Stimulated activated CD4-positive, alpha-beta T cell treated with anti-CD3 and anti-CD28 coated beads, Interleukin-12 subunit alpha, Interleukin-12 subunit beta, amount 100 ng/mL, for 4 hours (primary cell): ENCODE measurements around the gene USP6NL.
A peak's percentile ranks its signal among the peaks of the same experiment; 100 is the strongest.

Experiments
- DNase-seq: peaks from one replicate; pipeline ENCODE4 v3.0.0-alpha.2; 2020

The USP6NL gene

DNA sequence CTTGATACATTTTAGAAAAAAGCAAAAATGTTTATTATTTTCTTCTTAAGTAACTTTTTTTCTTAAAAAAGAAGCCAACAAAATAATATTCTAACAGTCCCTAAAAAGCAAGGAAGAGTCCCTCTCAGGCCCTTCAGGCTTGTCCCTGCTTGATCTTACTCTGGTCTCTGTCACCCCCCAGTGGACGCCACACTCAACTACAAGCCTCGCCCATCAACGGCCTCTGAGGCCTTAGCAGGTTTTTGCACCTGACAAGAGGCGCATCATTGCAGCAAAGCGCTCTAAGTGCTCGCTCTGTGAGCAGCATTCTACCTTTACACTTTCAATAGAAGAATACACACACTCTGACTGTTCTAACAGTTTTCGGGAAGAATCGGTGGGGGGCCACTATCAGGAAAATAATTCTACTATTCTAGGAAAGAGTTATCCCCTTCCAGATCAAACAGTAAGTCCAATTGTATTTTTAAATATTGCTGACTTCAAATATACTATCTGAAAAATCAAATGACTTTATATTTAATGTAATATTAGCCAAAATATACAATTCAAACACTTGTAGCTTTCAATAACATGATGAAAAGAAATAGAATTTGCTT lies 139.2 kb downstream of the USP6NL start:
- peak; percentile 66 for DNase-seq

DNA sequence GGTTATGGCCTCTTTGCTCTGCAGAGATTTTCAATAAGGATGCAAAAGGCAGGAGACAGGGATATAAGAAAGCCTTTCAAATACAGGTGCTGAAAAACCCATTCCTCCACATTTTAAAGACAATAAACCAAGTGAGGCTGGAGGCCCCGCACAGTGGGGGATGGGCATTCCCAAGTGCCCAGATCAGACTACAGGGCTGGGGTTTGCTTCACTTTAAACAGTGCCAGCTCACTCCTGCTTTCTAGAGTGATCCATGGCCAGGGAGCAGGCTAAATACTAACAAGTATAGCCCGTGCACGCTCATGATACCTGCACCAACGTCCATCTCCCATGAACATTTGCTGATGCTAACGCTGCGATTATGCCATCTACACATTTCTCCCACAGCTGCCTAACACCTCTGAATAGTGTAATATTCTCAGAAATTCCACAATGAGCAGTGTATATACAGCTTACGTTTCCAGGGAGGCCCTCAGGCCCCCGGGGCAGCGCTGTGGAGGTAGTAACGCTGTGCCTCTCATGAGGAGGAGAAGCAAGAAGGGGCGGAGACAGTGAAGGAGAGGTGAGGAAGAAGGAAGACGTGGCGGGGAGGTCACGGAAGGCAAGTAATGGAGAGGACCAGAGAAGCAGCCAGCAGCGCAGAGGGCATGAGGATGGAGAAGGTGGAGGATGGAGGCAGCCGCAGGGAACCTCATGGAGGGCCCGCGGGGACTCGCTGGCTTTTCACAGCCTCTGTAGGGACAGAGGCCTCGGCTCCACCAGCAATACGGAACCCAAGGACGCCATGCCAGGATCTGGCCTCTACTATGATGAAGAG lies 141.7 kb downstream of the USP6NL start:
- DNase-seq: no peak

DNA sequence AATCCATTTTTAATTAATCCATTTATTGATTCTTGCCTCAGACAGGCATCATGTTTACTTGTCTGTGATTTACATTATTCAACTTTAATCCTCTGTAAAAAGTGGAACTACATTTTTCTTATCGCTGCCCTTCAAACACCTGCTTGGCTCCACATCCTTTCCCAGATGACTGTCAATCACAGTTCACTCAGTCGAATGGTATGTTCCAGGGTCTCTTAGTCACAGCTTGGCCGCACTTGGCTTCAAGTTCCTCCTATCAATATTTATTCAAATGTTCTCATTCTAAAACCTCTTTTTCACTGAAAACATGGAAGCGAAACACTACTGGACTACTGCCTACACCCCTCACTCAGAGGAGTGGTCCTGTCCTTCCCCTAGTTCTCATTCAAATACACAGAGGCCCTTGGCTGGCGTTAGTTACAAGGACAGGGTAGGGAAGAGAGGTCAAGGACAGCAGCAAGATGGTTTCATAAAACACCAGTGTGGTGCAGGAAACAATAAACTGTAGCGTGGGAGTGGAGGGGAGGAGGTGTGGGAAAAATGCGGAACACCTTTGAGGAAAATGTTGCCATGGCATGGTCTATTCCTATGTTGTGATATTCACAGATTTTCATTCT lies 143.2 kb downstream of the USP6NL start:
- DNase-seq: no peak

DNA sequence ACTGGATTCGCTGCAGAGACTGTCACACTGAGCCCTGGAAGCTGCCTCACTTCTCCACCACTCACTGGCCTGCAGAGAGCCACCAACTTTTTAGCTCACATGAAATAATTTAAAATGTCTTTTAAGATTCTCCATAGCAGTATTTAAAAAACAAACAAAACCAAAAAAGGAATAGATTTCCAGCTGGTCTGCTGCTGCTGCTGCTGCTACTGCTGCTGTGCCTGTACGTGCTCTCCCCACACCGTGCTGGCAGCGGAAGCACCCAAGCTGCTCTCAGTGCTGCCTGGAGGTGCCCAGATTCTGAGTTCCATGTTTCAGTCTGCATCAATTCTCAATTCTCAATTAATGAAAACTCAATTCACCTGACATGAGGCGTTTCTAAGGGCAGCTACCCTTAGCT lies 146.0 kb downstream of the USP6NL start:
- DNase-seq: no peak

DNA sequence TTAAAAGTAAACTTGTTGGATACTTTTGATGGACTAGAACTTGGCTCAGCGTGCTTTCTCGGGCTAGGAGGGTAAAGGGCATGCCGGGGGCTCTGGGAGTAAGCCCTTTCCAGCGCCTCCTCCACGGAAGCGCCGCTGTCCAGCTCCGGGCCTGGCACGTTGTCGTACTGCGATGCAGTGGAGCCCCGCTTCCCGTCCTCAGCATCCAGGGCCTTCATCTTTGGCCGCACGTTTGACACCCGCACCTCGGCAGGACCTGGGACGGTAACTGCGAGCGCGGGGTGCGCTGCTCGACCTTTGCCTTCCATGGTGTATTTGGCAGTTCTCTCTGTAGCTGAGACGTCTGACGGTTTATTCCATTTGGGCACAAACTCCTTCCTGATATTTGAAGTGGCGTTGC lies 148.3 kb downstream of the USP6NL start:
- no peak for DNase-seq

DNA sequence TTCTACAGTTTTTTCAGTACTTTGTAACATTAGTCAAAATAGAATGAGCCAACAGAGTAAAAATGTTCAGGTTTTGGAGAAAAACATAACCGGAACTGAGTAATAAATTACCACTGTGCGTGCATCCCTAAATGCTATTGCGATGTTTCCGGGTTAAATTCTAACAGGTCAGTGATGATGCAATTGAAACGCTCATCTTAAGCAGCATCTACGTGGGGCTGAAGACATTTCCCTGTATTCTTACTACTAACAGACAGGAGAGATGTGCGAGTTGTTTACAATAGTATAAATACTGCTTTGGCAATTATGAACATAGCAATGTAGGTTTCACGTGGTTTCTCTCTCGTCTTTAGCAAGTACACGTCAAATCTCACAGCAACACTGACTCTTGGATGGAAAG lies 149.4 kb downstream of the USP6NL start:
- no peak for DNase-seq

DNA sequence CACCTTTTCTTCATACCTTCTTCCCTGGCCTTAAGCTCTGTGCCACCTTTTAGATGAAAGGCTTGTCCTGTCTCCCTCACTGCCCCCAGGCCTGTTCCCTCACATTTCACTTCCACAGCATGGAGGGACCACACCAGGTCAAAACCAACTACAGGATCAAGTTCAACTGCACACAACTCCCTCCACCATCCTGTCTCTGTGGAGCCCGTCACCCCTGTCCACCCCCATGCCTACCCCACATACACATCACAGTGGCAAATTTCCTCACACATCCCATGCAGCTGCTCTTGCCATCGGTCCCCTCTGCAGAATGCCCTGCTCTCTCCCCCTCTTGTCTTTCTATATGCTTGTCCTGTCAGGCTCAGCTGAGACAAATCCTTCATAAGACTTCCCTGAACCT lies 154.1 kb downstream of the USP6NL start:
- no peak for DNase-seq

DNA sequence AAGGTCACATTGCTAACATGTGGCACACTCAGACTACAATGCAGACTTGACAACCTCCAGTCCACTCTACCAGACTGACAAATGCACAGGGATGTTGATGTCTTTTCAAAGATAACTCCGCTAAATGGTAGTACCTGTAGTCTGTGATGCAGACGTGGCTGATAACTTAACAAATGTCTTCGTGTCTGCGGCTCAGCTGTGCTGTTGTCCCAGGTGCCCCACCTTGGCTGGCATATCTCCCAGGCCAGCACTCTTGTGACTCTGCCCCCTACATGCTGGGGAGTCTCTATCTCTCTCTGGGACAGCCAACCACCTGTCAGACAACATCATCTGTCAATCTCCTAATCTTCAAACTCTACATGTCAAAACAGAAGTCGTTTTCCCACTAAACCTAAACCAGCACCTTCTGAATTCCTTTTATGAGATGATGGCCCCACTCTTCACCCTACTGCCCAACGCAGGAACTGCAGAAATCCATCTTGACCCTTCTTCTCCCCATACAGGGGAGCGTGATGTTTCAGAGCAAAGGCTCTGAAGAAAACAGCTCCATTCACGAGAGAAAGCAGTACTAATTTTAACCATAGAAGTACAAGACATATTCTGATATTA lies 156.4 kb downstream of the USP6NL start:
- DNase-seq: no peak

DNA sequence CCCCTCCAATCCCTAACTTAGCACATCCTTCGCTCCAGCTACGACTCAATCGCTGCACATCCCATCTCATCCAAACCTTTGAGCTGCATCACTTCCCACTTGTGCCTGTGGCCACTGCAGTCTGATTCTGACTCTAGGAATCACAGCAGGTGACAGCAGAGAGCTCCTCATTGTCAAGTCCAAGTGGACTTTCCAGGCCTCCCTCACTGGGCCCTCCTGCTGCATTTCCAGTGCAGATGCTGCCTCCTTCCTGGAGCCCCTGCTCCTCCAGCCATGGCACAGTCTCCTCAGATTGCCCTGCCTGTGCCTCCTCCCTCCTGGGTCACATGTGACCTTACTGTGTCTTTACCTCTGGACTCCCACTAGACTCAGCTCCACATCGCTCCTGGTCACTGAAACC lies 157.3 kb downstream of the USP6NL start:
- no peak for DNase-seq

DNA sequence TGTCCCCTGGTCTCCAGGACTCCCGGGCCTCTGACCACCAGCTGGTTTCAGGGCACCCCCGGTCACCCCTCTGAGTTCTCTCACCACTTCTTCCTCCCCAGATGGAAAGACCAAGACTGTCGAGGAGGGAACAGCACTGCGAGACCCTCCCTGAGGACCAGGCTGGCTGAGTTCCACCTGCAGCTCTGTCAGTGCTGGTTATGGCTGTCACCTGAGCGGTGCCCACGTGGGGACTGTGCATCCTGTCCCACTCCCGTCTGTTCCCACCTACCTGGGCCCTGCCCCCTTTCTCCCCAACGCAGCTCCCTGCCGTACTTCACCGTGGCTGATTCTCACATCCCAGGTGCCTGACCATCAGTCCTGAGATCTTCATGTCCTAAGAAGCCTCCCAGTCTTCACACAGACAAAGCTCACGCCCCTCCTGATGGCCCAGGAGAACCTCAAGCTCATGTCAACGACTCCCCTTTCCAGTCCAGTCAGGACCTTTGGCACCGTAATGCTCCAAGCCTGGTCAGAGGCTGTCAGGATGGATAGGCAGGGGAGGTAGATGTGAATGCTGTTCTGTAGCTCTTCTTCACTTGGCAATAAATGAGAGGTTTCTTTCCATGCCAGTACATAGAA lies 159.7 kb downstream of the USP6NL start:
- no peak for DNase-seq

DNA sequence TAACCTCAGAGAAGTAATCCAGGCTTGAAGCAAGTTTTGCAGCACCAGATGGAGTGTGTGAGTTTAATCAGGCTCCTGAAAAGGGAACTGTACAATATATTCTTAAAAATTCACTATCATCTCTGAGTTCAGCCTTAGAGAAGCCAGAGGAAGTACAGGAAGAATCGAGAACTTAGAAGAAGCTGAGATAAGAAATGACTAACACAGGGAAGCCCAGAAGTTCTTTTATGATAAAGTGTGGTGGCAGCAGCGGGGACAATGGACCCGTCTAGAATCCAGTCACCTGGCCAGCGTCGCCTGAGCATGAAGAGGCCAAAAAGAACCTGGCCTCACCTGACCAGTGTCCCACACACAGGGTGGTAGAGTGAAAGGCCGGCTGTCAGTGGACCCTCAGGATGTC lies 161.0 kb downstream of the USP6NL start:
- no peak for DNase-seq

DNA sequence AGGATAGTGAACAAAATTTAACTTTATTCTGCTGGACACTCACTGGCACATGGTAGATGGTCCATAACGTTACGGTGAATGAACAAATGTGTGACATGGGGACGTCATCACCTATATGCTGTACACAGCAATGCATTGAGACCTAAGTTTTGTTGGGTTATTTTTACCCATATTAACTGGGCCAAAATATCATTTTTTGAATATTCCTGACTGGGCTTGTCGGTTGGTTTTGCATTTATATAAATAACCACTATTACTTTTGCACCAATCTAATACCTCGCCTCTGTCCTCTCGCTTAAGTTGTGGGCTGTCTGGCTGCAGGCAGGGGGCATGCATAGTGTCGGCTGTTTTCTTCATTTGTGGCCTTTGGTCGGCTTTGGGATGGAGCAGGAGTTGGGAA lies 161.7 kb downstream of the USP6NL start:
- no peak for DNase-seq

DNA sequence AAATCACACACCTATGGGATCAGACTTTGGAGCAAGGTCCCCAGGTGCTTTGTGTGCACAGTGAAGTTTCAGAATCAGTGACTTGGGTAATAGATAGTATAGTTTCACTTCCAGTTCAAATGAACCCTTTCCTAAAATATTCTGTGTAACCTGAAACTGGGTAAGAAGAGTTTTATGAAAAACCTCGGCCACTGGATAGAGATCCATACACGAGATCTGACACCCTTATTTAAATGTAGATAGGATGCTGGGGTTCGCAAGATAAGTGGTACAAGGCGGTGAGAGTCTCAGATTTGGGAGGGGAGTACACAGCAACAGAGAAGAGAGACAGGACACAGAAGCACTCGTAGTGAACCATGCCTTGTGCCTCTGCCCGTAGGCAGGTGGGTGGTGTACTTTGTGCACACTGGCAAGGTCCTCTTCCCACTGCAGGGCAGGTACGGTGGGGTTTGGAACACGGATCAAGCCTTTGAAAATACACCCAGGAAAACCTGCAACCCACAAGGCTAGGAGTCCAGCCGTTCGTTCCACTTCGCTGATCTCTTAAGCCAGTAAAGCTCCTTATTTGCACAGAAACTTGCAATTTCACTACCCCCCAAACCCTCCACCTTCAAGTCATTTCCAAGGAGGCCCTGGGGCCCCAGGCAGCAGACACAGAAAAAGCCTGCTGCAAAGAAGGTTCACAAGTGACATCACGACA lies 162.8 kb downstream of the USP6NL start:
- no peak for DNase-seq

DNA sequence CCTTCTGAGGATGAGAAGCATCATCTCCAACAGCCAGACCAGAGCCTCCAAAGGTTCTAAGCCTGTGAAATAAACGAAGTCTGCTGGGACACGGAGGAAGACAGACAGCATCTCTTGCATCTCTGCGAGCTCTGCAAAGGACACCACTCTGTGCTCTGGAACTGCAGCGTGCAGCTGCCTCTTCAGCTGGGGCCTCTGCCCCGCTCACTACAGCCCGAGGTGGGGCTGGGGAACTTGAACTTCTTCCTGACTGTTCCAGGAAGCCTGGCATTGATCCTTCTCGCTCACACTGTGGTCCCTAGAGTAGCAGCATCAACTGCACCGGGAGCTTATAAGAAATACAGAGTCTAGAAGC lies 163.3 kb downstream of the USP6NL start:
- no peak for DNase-seq

DNA sequence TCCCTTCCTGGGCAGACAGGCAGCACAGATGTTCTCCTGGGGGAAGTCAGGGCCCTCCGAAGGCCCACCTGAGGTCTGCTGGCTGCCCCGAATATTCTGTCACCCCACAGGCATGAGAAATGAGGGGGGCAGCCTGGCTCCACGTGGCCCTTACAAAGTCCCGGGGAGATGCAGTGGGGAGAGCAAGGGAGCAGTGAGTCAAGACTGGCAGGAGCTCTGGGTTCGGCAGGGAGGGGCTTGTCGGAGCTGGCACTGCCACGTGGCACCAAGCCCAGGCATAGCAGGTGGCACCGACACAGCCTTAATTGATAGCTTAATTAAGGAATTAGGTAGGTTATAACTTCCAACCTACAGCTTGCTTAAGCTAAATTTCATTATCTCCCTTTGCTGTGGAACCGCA lies 163.9 kb downstream of the USP6NL start:
- DNase-seq: no peak

DNA sequence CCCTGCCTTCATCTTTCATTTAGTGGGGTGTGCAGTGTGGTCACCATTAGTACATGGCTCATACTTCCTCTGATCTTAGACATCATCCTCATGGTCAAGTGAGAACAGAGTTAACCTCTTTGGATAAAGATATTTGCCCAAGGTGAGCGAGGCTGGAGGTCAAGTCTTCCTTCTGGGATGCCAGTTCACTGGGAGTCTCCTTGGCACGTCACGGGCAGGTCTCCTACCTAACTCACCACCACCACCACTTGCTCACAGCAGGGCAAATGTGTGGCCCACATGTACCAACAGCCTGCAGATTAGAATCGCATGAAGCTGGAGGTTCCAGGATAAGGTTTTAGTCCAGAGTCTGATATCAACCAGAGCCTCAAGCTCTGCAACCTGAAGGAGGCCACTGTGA lies 164.6 kb downstream of the USP6NL start:
- no peak for DNase-seq

DNA sequence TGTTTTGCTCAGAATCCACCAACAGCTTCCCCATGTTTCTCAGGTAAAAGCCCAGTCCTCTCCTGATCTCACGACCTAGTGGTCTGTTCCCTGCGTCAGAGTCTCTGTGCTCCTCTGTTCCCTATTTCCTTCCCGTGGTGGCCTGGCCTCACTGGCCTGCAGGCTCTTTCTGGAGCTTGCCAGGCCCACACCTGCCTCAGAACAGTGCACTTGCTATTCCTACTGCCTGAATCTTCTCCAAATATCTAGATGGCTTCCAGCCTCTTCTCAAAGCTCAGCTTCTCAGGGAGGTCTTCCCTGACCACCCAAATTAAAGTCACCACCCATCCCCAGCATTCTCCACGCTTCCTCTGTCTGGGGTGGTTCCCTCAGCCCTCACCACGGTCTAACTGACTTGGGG lies 165.3 kb downstream of the USP6NL start:
- no peak for DNase-seq

DNA sequence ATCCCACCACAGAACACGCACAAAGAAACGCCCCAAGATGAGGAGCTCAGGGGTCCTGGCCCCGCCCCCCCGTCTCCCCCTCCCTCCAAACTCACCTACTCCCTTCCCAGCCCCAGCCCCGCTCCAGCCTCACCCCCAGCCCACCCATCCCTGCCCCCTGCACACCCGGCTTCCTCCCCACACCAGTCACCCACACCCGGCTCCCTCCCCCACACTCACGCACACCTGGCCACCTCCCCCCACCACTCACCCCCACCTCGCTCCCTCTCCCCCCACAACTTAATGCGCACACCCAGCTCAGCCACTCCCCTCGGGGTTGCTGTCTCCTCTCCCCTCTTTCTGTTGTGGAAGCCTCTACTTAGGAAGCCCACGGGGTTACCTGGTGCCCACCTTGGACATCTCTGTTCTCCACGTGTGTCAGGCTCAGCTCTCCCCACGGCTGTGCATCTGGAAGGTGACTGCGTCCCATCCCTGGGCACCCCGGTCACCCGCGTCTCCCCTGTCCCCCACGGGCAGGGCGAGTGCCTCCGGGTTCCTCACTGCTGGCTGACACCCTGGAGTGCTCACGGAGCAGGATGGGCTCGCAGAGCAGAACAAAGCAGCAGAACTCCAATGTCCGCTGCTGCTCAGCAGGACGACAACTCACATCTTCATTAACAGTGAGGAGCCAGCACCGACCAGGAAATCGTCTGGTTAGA lies 166.8 kb downstream of the USP6NL start:
- DNase-seq: no peak

DNA sequence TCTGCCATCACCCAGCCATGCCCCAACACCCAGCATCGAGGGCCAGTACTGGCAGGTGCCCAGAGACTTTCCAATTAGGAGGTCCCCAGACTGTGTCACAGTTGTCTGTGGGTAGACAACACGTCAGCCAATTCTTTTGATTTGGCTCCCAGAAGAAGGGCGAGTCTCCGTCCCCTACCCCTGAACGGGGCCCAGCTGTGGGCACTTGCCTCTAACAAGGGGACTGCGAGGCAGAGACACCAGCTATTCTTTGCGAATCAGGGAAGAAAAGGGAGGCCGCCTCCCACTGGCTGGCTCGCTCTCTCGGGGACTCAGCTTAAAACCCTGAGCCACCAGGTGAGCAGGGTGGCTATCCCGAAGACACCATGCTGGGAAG lies 167.3 kb downstream of the USP6NL start:
- DNase-seq: no peak

DNA sequence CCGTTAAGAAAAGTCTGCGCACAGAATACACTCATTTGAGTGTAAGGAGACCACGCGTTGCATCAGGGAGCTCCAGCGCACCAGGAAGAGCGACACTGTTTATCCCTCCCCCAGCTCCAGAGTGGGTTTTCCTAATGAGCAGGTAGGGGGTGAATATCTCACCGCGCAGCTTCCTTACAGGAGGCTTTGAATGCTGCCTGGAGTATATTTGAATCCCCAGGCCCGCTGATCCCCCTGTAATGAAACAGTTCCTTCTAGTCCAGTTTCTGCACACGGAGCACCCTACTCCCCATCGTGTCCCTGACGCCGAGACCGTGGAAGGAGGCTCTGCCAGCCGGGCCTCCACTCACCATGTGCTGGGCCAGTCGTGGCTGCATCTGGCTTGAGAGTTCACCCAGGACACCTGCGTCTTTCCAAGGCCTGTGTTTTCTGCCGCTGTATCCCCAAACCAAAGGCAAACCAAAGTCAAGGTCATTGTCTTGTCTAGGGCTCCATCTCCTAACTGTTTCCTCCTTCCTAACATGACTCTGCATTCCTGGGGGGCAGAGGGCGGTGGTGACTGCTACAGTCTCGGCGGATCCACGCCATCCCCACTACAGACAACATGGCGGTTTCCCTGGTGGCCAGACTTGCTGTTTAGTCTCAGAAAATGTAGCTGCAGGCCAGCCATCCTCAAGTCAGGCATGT lies 167.8 kb downstream of the USP6NL start:
- no peak for DNase-seq

DNA sequence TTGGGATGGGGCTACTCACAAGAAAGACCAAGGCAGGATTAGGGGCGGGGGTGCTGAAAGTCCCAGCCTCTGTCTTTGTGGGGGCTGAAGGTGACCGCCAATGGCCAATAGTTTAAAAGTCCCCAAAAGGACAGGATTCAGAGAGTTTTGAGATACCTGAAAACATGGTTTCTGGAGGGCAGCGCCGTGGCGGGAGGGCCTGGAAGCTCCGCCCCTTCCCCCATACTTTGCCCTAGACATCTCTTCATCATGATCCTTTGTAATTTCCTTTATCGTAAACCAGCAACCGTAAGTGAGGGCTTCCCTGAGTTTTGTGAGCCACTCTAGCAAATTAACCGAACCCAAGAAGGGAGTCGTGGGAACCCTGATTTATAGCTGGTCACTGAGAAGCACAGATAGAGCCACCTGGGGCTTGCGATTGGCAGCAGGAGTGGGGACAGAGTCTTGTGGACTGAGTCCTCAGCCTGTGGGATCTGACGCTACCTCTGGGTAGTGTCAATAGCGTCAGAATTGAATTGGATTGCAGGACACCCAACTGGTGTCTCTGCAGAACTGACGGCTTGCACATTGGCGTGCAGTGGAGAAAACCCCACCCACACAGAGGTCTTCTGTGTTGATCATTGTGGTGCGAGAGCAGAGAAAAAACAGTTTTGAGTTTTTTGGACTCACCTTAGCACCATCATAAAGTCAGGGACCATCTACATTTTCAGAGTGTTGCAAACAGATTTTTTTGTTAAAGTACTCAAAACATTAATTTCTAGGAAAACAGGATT lies 169.3 kb downstream of the USP6NL start:
- no peak for DNase-seq
